Measurements from ENCODE around the gene MXRA5.
"Not testable (repeated sequence)": the region's sequence is repeated elsewhere in the genome, so short reads cannot be mapped to it uniquely, and the experiment has no call there.

The MXRA5 gene

DNA sequence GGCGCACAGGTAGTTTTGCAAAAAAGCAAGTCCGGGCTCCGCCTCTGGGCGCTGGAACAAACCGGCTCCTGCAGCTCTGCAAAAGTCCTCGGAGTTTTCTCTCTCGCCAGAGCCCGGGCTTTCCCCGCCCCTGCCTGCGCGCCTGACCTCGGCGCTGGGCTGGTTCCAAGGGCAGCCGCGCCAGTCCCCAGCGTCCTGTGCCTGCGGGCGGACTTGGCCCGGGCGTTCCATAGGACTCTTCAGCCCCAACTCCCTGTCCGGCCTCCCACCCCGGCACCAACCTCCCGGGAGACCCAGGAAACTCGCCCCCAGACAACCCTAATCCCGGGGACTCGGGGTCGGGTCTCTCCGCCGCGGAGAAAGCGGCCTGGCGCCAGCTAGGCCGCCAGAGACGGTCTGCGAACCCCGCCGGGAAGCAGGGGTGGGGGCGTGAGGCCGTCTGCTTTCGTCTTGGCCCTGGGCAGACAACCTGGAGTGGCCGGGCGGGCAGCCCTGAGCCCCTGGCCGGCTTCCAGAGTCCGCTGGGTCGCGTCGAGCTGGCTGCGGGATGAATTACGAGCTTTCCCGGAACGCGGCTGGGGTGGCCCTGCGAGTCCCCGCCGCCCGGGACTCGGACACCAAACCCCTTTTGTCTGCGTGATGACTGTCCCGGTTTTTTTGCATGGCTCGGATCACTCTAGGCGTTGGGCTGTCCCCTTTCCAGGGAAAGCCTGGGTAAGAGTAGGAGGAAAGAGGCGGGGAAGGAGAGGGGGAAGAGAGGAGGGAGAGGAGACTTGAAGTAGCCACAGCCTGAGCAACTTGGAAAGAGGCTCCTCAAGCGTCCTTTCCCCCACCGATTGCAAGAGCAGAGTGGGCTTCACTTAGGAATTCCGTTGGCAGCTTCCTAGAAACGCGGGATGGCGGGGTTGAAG is 916 bp downstream of the MXRA5 start:
- TF ChIP-seq, protein P1, sequence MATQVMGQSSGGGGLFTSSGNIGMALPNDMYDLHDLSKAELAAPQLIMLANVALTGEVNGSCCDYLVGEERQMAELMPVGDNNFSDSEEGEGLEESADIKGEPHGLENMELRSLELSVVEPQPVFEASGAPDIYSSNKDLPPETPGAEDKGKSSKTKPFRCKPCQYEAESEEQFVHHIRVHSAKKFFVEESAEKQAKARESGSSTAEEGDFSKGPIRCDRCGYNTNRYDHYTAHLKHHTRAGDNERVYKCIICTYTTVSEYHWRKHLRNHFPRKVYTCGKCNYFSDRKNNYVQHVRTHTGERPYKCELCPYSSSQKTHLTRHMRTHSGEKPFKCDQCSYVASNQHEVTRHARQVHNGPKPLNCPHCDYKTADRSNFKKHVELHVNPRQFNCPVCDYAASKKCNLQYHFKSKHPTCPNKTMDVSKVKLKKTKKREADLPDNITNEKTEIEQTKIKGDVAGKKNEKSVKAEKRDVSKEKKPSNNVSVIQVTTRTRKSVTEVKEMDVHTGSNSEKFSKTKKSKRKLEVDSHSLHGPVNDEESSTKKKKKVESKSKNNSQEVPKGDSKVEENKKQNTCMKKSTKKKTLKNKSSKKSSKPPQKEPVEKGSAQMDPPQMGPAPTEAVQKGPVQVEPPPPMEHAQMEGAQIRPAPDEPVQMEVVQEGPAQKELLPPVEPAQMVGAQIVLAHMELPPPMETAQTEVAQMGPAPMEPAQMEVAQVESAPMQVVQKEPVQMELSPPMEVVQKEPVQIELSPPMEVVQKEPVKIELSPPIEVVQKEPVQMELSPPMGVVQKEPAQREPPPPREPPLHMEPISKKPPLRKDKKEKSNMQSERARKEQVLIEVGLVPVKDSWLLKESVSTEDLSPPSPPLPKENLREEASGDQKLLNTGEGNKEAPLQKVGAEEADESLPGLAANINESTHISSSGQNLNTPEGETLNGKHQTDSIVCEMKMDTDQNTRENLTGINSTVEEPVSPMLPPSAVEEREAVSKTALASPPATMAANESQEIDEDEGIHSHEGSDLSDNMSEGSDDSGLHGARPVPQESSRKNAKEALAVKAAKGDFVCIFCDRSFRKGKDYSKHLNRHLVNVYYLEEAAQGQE (IDR thresholded peaks at IDR 0.05; ENCODE audit: insufficient replicate concordance, low read depth): no peak
- TF ChIP-seq POLR2AphosphoS5 (IDR thresholded peaks at IDR 0.05; ENCODE audit: low read depth): no peak
- TF ChIP-seq, protein P2, sequence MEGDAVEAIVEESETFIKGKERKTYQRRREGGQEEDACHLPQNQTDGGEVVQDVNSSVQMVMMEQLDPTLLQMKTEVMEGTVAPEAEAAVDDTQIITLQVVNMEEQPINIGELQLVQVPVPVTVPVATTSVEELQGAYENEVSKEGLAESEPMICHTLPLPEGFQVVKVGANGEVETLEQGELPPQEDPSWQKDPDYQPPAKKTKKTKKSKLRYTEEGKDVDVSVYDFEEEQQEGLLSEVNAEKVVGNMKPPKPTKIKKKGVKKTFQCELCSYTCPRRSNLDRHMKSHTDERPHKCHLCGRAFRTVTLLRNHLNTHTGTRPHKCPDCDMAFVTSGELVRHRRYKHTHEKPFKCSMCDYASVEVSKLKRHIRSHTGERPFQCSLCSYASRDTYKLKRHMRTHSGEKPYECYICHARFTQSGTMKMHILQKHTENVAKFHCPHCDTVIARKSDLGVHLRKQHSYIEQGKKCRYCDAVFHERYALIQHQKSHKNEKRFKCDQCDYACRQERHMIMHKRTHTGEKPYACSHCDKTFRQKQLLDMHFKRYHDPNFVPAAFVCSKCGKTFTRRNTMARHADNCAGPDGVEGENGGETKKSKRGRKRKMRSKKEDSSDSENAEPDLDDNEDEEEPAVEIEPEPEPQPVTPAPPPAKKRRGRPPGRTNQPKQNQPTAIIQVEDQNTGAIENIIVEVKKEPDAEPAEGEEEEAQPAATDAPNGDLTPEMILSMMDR (IDR thresholded peaks at IDR 0.05; ENCODE audit: insufficient read depth, low read length): no peak
- no peak for TF ChIP-seq GABPA (IDR thresholded peaks at IDR 0.05; ENCODE audit: low read depth)
- no peak for TF ChIP-seq SPI1 (IDR thresholded peaks at IDR 0.05; ENCODE audit: borderline replicate concordance, low read depth)
- DNase-seq (ENCODE audit: low read depth in 1 of 2, low spot score in 1 of 2): no peak
- no peak overlapping the region for H3K27ac ChIP-seq (replicated peaks)
- H3K27me3 ChIP-seq (ENCODE audit: insufficient read depth, poor library complexity, severe bottlenecking): peaks cover 11% of the 10 kb centered on the region
- H3K4me3 ChIP-seq (replicated peaks; ENCODE audit: insufficient read depth, low read length): no peak overlapping the region

DNA sequence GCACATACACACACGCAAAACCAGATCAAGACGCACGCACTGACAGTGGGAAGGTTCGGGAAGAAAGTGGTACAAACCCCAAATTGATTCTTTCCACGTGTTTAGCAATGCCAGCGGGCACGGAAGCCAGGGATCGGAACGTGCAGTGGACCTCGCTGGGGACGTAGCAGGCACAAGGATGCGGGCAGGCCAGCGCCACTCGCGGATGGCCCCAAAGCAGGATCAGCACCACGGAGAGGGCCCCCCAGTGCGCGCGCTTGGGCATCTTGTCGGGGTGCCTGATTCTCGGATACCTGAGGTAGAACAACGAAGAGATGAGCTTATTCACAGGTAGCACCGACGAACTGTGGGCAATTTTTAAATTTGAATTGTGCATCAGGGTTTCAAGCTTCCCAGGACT is 2.9 kb downstream of the MXRA5 start:
- H3K27ac ChIP-seq (replicated peaks); DNase-seq (ENCODE audit: low read depth in 1 of 2, low spot score in 1 of 2); H3K4me3 ChIP-seq (replicated peaks; ENCODE audit: insufficient read depth, low read length): not testable (repeated sequence)
- TF ChIP-seq, protein P1 (IDR thresholded peaks at IDR 0.05; ENCODE audit: insufficient replicate concordance, low read depth): peak; percentile 83
- H3K27me3 ChIP-seq (ENCODE audit: insufficient read depth, poor library complexity, severe bottlenecking): peaks cover 11% of the 10 kb centered on the region

DNA sequence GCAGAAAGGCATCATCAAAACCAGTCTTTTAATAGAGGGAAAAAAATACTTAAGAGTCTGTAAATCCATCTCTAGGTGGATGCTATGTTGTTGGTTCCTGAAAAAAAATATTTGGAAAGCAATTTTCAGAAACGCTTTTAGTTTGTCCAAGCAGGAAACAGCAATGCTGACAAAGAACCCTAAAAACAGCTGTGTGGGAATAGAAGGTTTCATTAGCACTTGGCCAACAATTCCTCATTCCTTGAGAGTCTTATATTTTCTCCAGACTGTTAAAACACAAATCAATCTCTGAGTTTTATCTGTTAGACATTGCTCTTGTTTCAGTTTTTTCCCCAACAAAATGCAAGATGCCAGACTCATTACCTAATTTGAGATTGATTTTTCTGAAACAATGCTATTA is 6.4 kb downstream of the MXRA5 start:
- H3K4me3 ChIP-seq (replicated peaks; ENCODE audit: insufficient read depth, low read length): no peak overlapping the region
- TF ChIP-seq POLR2AphosphoS5 (IDR thresholded peaks at IDR 0.05; ENCODE audit: low read depth) (no peak), SPI1 (IDR thresholded peaks at IDR 0.05; ENCODE audit: borderline replicate concordance, low read depth) (no peak), GABPA (IDR thresholded peaks at IDR 0.05; ENCODE audit: low read depth) (no peak)
- TF ChIP-seq, protein P1 (IDR thresholded peaks at IDR 0.05; ENCODE audit: insufficient replicate concordance, low read depth): no peak
- TF ChIP-seq, protein P2 (IDR thresholded peaks at IDR 0.05; ENCODE audit: insufficient read depth, low read length): no peak
- DNase-seq (ENCODE audit: low read depth in 1 of 2, low spot score in 1 of 2): no peak
- no peak overlapping the region for H3K27ac ChIP-seq (replicated peaks)
- peaks cover 3% of the 10 kb centered on the region for H3K27me3 ChIP-seq (ENCODE audit: insufficient read depth, poor library complexity, severe bottlenecking)

Measured in HL-60 (cell line).